Measurements from ENCODE around the gene PACRG. TPM values are rescaled to one million over a fixed set of nuclear protein-coding genes. Genes with fewer than 3 reads are reported as not detected.

Gene PACRG
- total RNA-seq, 1 donor from 2014 or later = 0.17 TPM

Other genes starting within 250 kb of the PACRG start
- gene PRKN, start 208 bp upstream of the PACRG start, total RNA-seq = 0.34 and 0.56 TPM in 2 replicates

Data from dermis blood vessel endothelial cell (primary cell).